Right renal pelvis (tissue), 4 donors: Measurements from ENCODE around the gene CD2AP. TPM values are rescaled to one million over a fixed set of nuclear protein-coding genes. Genes with fewer than 3 reads are reported as not detected.
"Not testable (repeated sequence)": the region's sequence is repeated elsewhere in the genome, so short reads cannot be mapped to it uniquely, and the experiment has no call there.

Experiments used
- DNase-seq, 4 donors: peaks; one replicate each; pipeline ENCODE4 v3.0.0-alpha.2; 2013; ENCODE audit warnings: low read depth in 4 of 4, low spot score in 3 of 4, missing footprints in 1 of 4
- polyA plus RNA-seq, 4 donors: library from polyadenylated mRNA; unstranded; fragments of 120-200 nt; gene quantifications; one replicate each; pipeline ENCODE4 v1.2.1, GENCODE V29; 2013; ENCODE audit not compliant: insufficient read length in 4 of 4

The CD2AP gene
- polyA plus RNA-seq, 4 donors: 75.4 to 101 (median 90.9) TPM

DNA sequence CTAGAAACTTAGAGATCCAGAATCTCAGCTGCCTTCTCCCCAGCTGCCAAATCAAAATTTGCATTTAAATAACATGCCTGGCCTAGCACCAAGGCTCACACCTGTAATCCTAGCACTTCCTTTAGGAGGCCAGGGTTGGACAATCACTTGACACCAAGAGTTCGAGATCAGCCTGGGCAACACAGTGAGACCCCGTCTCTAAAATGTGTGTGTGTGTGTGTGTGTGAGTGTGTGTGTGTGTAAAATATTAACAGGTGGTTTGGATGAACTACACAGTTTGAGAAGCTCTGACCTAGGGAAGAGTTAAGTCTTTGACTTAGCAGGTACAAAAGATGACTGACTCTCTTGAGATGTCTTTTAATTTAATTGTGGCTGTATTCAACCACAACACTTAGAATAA lies 20.2 kb upstream of the CD2AP start:
- DNase-seq: no peak

DNA sequence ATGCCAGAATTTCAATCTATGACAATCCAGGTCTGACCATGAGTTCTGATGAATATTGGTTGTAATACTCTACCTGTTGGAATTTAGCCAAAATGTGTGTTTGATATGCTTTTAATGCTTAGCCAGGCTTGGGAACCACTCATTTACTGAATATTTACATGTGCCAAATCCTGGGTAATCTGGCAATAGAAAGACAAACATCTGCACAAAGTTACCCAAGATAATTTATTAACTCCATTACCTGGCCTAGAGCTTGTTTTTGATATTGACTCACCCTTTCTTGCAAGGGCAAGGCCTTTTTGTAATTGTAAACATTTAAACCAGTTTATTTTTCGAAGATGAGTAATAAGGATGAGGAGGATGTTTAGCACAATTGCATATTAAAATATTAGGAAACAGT lies 13.5 kb upstream of the CD2AP start:
- no peak for DNase-seq

DNA sequence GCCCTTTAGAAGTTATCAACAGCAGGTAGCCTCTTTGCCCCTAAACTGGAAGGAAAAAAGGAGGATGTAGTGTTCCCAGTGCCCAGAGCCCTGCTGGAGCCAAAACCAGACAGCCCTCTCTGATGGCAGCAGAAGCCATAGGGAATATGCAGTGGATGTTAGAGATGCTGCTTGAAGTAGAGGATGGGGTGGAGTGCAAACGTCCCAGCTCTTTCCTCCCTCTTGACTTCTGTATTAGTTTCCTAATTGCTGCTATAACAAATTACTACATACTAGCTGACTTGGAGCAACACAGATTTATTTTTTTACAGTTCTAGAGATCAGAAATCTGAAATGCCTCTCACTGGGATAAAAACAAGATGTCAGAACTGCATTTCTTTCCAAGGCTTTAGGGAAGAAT lies 12.5 kb upstream of the CD2AP start:
- no peak for DNase-seq

- DNase-seq: no peak
These were observed 5.7 kb upstream of the CD2AP start for GRCh38 chr6:47471911-47472310.

- no peak for DNase-seq
These were observed 3.7 kb upstream of the CD2AP start for GRCh38 chr6:47473791-47474346.

DNA sequence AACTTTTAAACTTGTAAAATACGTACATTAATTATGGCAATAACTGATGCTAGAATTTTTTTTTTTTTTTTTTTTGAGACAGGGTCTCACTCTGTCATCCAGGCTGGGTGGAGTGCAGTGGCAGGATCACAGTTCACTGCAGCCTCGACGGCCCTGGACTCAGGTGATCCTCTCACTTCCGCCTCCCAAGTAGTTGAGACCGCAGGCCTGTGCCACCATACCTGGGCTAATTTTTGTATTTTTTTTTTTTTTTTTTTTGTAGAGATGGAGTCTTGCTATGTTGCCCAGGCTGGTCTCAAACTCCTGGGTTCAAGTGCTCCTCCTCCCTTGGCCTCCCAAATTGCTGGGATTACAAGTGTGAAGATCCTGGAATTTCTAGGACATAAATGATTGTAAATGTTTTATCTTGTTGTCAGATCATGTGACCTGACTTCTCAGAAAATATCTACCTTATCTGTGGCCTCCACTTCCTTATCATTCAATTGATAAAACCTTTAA lies 2.2 kb upstream of the CD2AP start:
- DNase-seq: no peak

DNA sequence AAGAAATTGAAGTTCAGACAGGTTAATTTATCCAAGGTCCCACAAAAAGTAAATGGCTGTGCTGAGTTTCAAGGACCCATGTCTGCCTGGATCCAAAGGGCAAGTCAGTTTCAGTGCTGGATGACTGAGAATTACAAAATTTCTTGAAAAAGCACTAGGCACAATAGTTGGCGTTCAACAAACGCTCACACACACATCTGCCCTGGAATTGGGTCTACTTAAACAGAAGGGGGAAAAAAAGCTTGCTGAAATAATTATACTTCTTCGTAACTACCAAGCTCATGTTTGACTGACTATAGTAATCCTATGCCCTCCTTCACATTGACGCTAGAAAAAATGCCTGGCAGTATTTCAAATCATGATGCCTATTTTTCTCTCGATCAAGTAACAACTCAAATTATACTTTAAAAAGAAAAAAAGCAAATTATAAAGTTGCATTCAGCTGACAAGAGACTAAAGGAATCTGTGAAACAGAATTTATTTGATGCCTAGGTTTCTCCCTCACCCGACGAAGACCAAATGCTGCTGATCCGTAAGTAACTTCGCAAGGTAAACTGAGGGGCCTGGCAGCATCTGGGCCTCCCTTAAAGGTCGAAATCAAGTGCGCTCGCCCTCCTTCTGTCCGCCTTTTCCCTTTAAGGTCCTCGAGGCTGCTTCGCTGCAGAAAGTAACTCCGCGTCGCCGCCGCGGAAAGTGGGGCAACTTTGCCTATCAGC lies 650 bp upstream of the CD2AP start:
- no peak for DNase-seq

DNA sequence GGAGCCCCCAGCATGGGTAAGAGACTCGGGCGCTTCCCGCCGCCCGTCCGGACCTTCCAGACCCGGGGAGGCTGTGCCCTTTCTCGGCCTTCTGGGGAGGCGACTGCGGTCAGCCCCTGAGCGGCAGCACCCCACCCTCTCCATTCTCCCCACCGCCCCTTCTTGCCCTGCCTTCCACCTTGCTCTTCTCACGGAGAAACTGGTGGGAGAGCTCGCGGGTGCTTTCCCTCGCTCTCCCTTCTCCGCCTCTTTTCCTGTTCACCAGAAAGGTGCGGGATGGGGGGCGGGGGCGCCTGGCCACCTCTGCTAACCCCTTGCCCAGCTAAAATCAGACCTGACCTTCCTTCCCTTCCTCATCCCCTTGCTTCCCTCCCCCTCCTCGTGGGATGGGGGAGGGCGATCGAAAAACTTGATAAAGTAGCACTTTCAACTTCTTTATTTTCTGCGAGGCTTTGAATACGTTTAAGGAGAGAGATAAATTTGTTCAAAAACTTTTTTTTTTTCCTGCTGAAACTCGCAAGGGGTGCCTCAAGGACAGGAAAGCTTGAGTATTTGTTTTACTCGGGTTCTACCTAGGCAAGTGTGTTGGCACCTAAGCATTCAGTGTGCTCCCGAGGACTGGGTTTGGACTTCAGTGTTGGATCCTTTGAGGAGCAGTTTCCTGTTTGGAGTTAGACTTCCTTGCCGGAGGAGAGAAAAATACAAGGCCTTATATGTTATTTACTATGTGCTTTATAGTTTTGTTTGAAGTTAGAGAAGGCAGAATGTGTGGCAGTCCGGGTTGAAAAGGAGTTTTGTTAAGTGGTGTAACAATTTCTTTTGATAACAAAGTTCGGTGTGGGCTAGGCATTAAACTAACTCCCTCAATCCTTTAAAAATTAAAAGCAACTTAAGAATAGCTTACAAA lies 897 bp downstream of the CD2AP start:
- peak in 2 of 4 donors; percentile 30 to 44 for DNase-seq

GRCh38 chr6:47479140-47479508 lies 1.5 kb downstream of the CD2AP start:
- DNase-seq: peak in 1 of 4 donors; percentile 34

GRCh38 chr6:47479874-47480273 lies 2.3 kb downstream of the CD2AP start:
- DNase-seq: no peak

- not testable (repeated sequence) for DNase-seq
These were observed 3.6 kb downstream of the CD2AP start for GRCh38 chr6:47481213-47481612.

- DNase-seq: no peak
These were observed 4.2 kb downstream of the CD2AP start for GRCh38 chr6:47481806-47482205.

DNA sequence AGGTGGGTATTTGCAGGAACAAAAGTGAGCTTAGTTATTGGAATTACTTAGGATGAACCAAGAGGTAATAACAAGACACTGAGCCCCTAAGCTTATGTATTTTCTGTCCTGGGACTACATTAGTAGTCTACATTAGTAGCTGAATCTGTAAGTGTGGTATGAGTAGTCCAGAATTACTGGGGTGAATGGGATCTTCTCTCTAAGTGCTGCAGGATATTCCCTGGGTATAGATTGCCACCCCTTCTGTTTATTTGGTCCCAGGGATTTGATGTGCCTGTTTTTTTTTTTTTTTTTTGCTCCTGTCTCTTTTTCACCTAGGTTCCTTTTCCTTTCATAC lies 5.9 kb downstream of the CD2AP start:
- no peak for DNase-seq

DNA sequence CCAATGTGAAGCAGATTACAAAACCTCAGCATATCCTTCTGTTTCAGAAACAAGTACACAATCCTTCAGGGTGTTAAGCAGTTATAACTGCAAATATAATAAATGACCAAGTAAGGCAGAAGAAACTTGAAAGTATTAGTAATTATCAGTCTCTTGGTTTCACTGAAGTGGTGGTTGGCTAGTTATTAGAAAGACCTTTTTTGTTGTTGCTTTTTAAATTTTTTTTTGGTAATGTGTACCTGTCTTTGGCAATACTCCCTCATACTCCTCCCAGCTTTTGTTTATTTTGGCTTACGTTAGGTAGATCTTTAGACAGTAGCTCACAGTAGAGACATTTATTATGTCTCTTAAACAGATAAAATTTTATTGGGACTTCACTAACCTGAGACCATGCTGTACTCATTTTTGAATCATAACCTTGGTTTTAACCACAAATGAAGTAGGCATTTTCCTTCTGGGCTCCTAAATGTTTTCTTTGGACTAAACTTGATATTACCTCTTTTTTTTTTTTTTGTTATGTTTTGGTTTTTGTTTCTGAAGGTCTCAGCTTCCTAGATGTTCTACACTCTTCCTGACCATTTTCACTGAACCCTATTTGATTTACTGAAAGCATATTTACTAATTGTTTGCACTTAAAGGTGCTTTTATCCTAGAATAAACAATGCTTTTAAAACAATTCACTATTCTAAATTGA lies 6.4 kb downstream of the CD2AP start:
- DNase-seq: no peak

DNA sequence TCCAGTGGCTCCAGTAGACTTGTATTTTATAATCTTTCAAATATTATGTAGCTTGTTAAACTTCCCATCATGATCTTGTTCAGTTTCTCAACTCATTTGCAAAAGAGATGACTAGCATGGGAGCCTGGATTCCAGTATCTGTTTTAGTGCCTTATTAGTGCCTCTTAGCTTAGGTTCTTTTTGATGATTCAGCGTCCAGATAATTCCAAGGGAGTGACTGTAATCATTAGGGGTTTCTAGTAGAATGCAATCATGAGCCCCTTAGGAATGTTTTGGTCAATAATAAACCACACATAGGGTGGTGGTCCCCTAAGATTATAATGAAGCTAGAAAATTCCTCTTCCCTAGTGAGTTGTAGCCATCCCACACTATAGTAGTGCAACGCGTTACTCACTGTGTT lies 7.0 kb downstream of the CD2AP start:
- no peak for DNase-seq

- no peak for DNase-seq
These were observed 7.5 kb downstream of the CD2AP start for GRCh38 chr6:47485083-47485482.

GRCh38 chr6:47485491-47486135 lies 8.0 kb downstream of the CD2AP start:
- no peak for DNase-seq

DNA sequence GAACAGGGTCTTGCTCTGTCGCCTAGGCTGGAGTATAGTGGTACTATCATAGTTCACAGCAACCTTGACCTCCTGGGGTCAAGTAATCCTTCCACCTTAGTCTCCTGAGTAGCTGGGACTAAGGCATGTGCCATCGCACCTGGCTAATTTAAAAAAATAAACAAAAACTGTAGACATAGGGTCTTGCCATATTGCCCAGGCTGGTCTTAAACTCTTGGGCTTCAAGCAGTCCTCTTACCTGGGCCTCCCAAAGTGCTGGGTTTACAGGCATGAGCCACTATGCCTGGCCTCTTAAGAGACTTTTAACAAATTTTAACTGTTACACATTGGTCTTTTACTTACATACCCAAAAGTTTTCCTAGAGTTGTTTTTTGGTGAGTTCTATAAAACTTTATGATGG lies 12.4 kb downstream of the CD2AP start:
- DNase-seq: no peak

DNA sequence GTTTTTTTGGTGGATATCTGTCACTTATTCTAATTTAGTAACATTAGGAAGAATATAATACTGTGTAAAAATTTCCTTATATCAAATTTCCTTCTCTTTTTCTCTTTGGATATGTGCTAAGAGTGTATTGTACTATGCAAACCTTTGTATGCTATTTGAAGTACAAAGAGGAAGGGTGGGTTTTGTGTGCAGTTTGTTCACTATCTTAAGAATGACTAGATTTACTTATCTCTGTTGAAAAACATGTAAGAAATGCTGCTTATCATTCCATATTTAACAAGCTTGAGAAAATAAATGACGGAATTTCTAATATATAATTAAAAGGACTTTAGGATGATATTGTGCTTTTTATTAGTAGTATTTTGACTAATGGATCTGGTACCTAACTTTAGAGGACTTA lies 13.1 kb downstream of the CD2AP start:
- no peak for DNase-seq

DNA sequence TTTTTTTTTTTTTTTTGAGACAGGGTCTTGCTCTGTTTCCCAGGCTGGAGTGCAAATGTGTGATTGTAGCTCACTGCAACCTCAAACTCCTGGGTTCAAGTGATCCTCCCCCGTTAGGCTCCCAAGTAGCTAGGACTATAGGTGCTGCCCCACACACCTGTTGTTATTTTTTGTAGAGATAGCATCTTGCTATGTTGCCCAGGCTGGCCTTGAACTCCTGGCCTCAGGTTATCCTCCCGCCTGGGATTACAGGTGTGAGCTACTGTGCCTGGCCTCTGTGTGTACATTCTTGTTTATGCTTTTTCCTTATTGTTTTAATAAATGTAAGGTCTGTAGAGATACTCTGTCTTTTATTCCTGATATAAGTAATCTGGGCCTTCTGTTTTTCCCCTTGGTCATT lies 14.8 kb downstream of the CD2AP start:
- no peak for DNase-seq

GRCh38 chr6:47495207-47495606 lies 17.6 kb downstream of the CD2AP start:
- no peak for DNase-seq
